ENCODE results near the gene PRMT1. TPM values are rescaled to one million over a fixed set of nuclear protein-coding genes. Genes with fewer than 3 reads are reported as not detected.

The PRMT1 gene
- total RNA-seq (100 to 1,000 TPM; 112 to 146 (median 127) TPM), polyA plus RNA-seq (100 to 1,000 TPM in 1 of 2 donors, 10 to 100 TPM in 1; 80.0 to 270 TPM)
- long read RNA-seq, donor 1, transcript PRMT1-202 (11 exons, 1,327 nt), result minor isoform, 15 of 103 reads
- long read RNA-seq, donor 1, transcript PRMT1-201 (10 exons, 1,393 nt), result major isoform, 75 of 103 reads
- long read RNA-seq, donor 1, partial matches to known transcripts, result 7 of 103 reads
- long read RNA-seq, donor 1, other reads (novel, unspliced or antisense), result 5 of 103 reads
- long read RNA-seq, donor 2, transcript PRMT1-201 (10 exons, 1,393 nt), result major isoform, 75 of 104 reads
- long read RNA-seq, donor 2, transcript PRMT1-202 (11 exons, 1,327 nt), result minor isoform, 14 of 104 reads
- long read RNA-seq, donor 2, partial matches to known transcripts, result 11 of 104 reads
- long read RNA-seq, donor 2, other reads (novel, unspliced or antisense), result 3 of 104 reads
- long read RNA-seq, donor 3, transcript PRMT1-202 (11 exons, 1,327 nt), result minor isoform, 13 of 86 reads
- long read RNA-seq, donor 3, transcript PRMT1-201 (10 exons, 1,393 nt), result major isoform, 66 of 86 reads
- long read RNA-seq, donor 3, partial matches to known transcripts, result 1 of 86 reads
- long read RNA-seq, donor 3, other reads (novel, unspliced or antisense), result 6 of 86 reads

GRCh38 chr19:49677231-49677900, at the start of gene PRMT1:
PRMT1 (plus strand) TSS chr19:49677271; CDS start chr19:49677281, 10 bp downstream.
- ATAC-seq (peak in 3 of 8 donors; percentile 13 to 36 (median 15)), DNase-seq (peak in 1 of 2 donors; percentile 55)
- Histone ChIP-seq H3K27me3 (no peaks in the 10 kb centered on the region), H3K27ac (peak within 1 kb of the TSS; percentile 92 to 99 (median 97)), H3K36me3 (peaks cover 3 to 21% (median 15%) of the 10 kb centered on the region in 9 donors), H3K4me3 (peak within 1 kb of the TSS; percentile 89 to 100 (median 98)), H3K4me1 (peaks cover 17 to 60% (median 46%) of the 10 kb centered on the region in 9 donors), H3K9me3 (no peaks in the 10 kb centered on the region)
- intact Hi-C loops (cut with DNase I), result loop anchor here in 7 of 10 donors (2.0 to 10.0 kb wide), 11 partner anchors 37 to 225 kb away; partner anchors contain the start of genes PRR12 (in 3 of the 7), NOSIP (in 2 of the 7), PRRG2 (in 2 of the 7) and AKT1S1 (in 1 of the 7)
- 0% methylated on average over 54 to 57 of the region's 57 CpGs for WGBS, 2 donors
- TF ChIP-seq CTCF (IDR thresholded peaks at IDR 0.05), result no peak

DNA sequence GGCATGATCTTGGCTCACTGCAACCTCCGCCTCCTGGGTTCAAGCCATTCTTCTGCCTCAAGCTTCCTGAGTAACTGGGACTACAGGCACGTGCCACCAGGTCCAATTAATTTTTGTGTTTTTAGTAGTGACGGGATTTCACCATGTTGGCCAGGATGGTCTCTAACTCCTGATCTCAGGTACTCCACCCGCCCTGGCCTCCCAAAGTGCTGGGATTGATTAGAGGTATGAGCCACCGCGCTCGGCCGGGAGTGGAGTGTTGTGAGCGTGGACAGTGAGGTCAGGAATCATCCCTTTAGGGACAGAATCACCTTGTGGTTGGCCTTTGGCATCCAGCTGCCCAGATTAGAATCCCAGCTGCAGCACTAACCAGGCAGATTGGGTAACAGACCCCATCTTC, 47.4 kb upstream of the PRMT1 start:
- DNase-seq (no peak), ATAC-seq (no peak)
- Histone ChIP-seq H3K4me1 (peaks cover 3 to 31% (median 13%) of the 10 kb centered on the region in 9 donors), H3K27me3 (no peaks in the 10 kb centered on the region), H3K9me3 (no peaks in the 10 kb centered on the region), H3K36me3 (peaks cover 0 to 40% (median 0%) of the 10 kb centered on the region in 9 donors), H3K27ac (peak overlapping the region in 3 of 10 donors; percentile 9 to 39 (median 16)), H3K4me3 (no peak overlapping the region)
- TF ChIP-seq CTCF (IDR thresholded peaks at IDR 0.05), result no peak
- intact Hi-C loops (cut with DNase I), result no loop called here
- WGBS, 2 donors, result 87 to 93% methylated on average over 9 of the region's 9 CpGs

DNA sequence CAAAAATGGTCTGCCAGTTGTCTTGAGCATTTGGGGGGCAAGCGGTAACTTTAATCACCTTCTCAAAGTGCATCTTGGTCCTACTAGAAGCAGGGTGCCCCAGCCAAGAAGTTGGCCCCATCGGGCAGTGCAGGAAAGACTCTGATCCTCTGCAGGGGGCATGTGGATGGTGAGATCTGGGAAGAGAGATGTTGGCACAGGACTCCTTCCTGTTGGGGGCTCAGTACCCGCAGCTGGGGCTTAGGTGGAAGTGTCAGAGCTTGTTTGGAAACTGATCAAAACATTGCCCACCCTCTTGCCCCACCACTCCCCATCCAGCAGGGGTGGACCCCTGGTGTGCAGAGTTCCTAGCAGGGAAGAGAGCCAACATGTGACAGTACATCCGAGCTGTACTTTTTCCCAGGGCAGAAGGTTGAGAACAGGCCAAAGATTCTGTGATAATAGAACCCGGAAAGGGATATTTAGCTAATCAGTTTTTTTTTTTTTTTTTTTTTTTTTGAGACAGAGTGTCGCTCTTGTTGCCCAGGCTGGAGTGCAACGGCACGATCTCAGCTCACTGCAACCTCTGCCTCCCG, 46.0 kb upstream of the PRMT1 start:
- Histone ChIP-seq H3K4me3 (no peak overlapping the region), H3K4me1 (peaks cover 5 to 40% (median 23%) of the 10 kb centered on the region in 9 donors), H3K9me3 (no peaks in the 10 kb centered on the region), H3K27me3 (no peaks in the 10 kb centered on the region), H3K27ac (peak overlapping the region in 4 of 10 donors; percentile 21 to 49 (median 37)), H3K36me3 (peaks cover 0 to 40% (median 3%) of the 10 kb centered on the region in 9 donors)
- no peak for TF ChIP-seq CTCF (IDR thresholded peaks at IDR 0.05)
- intact Hi-C loops (cut with DNase I), result no loop called here
- WGBS, 2 donors, result 28 to 32% methylated on average over 9 of the region's 9 CpGs
- no peak for DNase-seq
- ATAC-seq, result peak in 7 of 8 donors; percentile 21 to 63 (median 37)

Measured in heart right ventricle (tissue), 16 donors.